Measurements from ENCODE around the gene DCAF7. TPM values are rescaled to one million over a fixed set of nuclear protein-coding genes. Genes with fewer than 3 reads are reported as not detected.

DCAF7 gene
- total RNA-seq, 1 experiment from 2014 or later: 144 TPM

GRCh38 chr17:63523253-63523855 is 26.9 kb upstream of the DCAF7 start, which contains the start of gene KCNH6:
KCNH6 (plus strand) TSS chr17:63523358; CDS start chr17:63523414, 56 bp downstream.
- ChIA-PET POLR2A (no interaction called here), CTCF (interaction anchor here (0.6 to 1.0 kb wide), 2 partner anchors 89 to 98 kb away, joined by 3 read pairs; no protein-coding TSS in a partner anchor), RAD21 (ENCODE audit: low non-redundant PET in 1 of 2, low total read pairs in 2 of 2, uncharacterized antibody in 2 of 2, unreplicated experiment in 2 of 2) (no interaction called here)
- H3K4me2 ChIP-seq (ENCODE audit: low read length): 0 out of 2 replicates have a peak within 1 kb of the TSS, but pooled peaks have one; percentile 4
- no peak within 1 kb of the TSS for H3K4me3 ChIP-seq (replicated peaks in 1 of 2; ENCODE audit: low read depth in 1 of 2, low read length in 2 of 2)
- H3K9ac ChIP-seq (ENCODE audit: low read length): no peak within 1 kb of the TSS
- H3K9me3 ChIP-seq (ENCODE audit: control insufficient read depth in 1 of 2, insufficient read depth in 1 of 2, low read depth in 1 of 2, low read length in 2 of 2): no peaks in the 10 kb centered on the region
- no TSS peak for BruUV-seq (replicated peaks)
- TF ChIP-seq SIN3A (IDR thresholded peaks at IDR 0.05; ENCODE audit: low read depth) (no peak), CTCF (IDR thresholded peaks at IDR 0.05 in 2 of 3, conservative IDR thresholded peaks at IDR 0.05 in 1 of 3; ENCODE audit: borderline replicate concordance in 1 of 3, insufficient read depth in 1 of 3, low read depth in 2 of 3, low read length in 2 of 3) (no peak), TCF7L2 (IDR thresholded peaks at IDR 0.05; ENCODE audit: borderline replicate concordance, extremely low read depth, insufficient read depth, insufficient read length) (no peak), RAD21 (IDR thresholded peaks at IDR 0.05; ENCODE audit: low read depth) (no peak), ZFX (IDR thresholded peaks at IDR 0.05) (no peak), MAX (IDR thresholded peaks at IDR 0.05) (no peak), FOSL1 (IDR thresholded peaks at IDR 0.05; ENCODE audit: low read depth) (no peak), EGR1 (IDR thresholded peaks at IDR 0.05; ENCODE audit: low read depth) (no peak), POLR2AphosphoS5 (IDR thresholded peaks at IDR 0.05; ENCODE audit: low read depth, low read length) (no peak), REST (IDR thresholded peaks at IDR 0.05; ENCODE audit: low read depth) (no peak; the same call in 1 of the 2 replicates), SRF (IDR thresholded peaks at IDR 0.05; ENCODE audit: low read depth) (no peak), POLR2A (IDR thresholded peaks at IDR 0.05; ENCODE audit: borderline replicate concordance, extremely low read depth, insufficient read depth, insufficient read length) (no peak), CEBPB (IDR thresholded peaks at IDR 0.05; ENCODE audit: low read depth) (no peak)
- H4K20me1 ChIP-seq (ENCODE audit: insufficient read depth): no peaks in the 10 kb centered on the region
- intact Hi-C loops (cut with micrococcal nuclease): no loop called here
- ATAC-seq (peak; percentile 5; the same call in 1 of the 2 replicates), DNase-seq (ENCODE audit: low read depth, low spot score) (no peak)
- no peaks in the 10 kb centered on the region for H3K79me2 ChIP-seq (ENCODE audit: insufficient read depth, low read length)
- no peaks in the 10 kb centered on the region for H3K9me2 ChIP-seq (ENCODE audit: insufficient read depth)
- H3K36me3 ChIP-seq (ENCODE audit: control insufficient read depth in 1 of 2, insufficient read depth in 2 of 2, low read length in 2 of 2): no peaks in the 10 kb centered on the region
- peaks cover 30% of the 10 kb centered on the region for H3K27me3 ChIP-seq (ENCODE audit: insufficient read depth, low read length)
- H3K4me1 ChIP-seq (ENCODE audit: control insufficient read depth in 1 of 2, insufficient read depth in 2 of 2, low read length in 2 of 2): peaks cover 3 to 8% of the 10 kb centered on the region in 2 experiments; a peak in 3 of 4 replicates
- no peak within 1 kb of the TSS for H3K27ac ChIP-seq (ENCODE audit: low read depth, low read length)
- no peak within 1 kb of the TSS for H2AFZ ChIP-seq (ENCODE audit: low read depth, low read length, poor library complexity, severe bottlenecking)
